IPS-11a (cell line): Measurements from ENCODE around the gene CIPC.
A peak's percentile ranks its signal among the peaks of the same experiment; 100 is the strongest.

Experiments used
- H3K4me3 ChIP-seq: one replicate; pipeline ENCODE4 v1.5.1; 2013; ENCODE audit warnings: low read depth, low read length, control low read depth

The CIPC gene

DNA sequence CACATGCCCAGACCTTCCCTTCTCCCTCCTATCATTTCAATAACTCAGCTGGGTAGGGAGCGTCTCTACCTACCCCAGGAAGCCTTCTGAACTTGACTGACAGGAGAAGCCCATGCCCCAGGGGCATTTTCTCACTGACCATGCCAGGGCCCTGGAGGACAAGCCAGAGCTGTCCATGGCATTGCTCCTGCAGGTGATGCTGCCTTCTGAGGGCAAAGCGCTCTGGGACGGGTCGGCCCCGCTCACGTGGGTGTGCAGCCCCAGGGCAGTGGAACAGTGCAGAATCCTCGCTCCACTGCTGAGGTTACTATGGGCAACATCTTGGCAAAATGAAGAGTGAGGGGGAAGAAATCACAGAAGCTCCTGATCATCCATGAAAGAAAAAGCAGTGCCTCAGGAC, 28.5 kb upstream of the CIPC start:
- H3K4me3 ChIP-seq, result no peak overlapping the region

DNA sequence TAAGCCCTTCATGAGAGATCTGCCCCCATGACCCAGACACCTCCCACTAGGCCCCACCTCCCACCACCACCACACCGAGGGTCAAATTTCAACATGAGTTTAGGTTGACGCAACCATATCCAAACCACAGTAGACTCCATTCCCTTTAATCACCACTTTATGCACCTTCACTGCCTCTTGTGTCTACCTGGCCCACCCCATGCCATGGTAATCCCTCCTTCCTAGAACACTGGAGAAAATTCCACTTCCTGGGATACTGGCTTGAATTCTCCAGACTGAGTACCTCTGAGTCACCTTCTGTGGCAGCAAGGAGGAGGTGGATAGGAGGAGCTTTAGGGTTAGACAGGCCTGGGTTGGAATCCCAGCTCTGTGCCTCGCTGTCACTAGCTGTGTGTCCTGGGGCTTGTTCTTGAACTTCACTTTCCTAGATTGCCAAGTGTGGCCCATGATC, 26.1 kb upstream of the CIPC start:
- H3K4me3 ChIP-seq, result no peak overlapping the region

DNA sequence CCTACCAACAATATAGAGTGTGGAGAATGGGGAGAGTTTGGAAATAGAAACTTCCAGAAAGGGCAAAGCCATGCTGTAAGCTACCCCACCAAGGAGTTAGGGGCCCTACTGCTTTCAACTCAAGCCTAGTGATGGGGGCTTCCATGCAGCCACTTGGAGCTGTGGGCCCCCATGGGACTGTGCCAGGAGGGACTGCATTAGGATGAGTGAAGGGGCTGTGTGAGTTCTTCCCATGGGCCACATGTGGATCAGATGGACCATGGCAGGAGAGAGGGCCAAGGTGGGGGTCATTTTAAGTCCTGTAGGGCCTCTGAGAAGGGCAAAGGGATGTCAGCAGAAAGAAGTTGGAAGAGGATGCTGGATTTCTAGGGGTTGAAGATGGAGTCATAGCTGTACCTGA, 23.1 kb upstream of the CIPC start:
- H3K4me3 ChIP-seq, result no peak overlapping the region

DNA sequence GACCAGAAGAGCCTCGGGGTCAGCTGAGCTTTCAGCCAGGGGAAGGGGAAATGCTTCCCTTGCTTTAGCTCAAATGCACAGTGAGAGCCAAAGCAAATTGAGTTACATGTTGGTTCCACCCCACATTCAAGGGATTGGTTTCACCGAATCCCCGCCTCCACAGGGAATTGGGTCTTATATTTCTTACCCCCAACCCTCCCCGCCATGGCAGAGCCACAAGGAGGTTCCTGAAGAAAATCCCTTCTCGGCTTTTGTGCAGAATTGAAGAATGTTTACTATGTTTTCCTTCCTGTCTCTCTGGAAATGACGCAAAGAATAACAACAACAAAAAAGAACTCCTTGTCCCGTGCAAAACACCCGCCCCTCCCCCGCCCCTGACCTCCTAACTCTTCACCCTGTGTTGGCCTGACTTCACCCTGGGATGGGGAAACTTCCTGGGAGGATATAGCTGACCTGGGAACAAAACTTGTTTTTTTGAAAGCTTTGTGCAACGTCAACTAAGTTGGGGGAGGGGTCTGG, 21.9 kb upstream of the CIPC start:
- no peak overlapping the region for H3K4me3 ChIP-seq

DNA sequence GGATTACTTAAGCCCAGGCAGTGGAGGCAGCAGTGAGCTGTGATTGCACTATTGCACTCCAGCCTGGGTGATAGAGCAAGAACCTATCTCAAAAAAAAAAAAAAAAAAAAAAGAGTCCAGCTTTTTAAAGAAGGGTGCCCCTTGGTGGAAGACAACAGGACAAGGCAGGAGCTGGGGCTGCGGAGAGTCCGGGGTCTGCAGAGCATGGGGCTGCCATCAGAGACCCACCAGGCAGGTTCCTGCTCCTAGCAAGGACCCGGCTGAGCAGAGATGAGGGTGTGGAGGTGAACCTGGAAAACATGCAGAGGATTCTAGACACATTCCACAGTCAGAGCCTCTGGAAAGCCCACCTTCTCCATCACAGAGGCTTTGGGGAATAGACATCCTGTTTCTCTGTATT, 21.0 kb upstream of the CIPC start:
- H3K4me3 ChIP-seq, result no peak overlapping the region

DNA sequence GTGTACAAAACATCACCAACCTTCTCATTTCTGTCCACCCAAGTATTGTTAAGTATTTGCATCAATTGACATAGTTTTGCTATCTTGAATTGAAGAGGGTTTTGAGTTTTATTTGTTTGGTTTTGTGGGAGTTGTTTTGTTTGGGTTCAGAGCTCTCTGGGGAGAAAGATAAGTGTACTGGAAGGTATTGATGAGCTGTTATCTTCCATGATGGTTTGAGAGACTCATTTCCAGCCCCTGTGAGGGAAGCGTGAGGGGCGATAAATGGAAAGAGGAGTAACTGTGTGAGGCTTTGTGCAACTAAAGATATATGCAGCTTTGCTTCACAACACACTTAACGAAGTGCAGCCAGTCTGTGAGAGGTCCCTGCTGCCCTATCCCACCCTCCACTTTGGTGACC, 15.7 kb upstream of the CIPC start:
- no peak overlapping the region for H3K4me3 ChIP-seq

DNA sequence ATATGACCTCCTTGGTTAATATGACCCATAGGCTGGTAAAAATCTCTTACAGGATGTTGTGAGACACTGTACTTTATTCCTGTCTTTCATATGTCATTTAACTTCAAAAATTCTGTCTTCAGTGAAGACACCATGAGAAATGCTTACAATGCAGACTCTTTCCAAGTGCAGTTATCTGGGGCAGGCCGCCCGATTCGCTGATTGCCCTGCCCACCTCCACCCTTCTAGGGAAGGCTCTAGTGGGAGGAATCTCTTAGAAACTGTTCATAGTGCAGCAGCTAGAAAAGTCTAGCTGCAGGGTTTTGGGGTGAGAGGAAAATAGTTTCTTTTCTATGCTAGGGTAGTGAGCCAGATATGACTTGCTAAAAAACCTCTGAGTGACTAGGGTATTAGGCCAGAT, 15.0 kb upstream of the CIPC start:
- H3K4me3 ChIP-seq, result no peak overlapping the region

DNA sequence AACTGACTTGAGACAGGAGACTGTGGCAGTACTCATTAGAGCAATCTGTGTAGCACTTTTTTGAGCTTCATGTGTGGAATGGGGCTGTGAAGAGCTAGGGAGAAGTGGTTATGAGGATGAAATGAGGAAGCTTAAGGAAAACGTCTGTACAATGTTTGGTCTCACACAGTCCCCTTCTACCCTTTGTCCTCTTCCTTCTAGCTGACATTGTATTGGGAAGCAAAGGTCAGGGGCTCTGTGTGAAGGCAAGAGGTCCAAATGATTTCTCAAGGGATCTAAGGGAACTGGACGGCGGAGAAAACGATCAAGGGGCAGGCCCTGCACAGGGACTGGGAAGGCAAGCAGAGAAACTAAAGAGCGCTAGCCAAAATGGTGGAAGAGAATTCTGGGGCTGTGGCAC, 13.1 kb upstream of the CIPC start:
- H3K4me3 ChIP-seq, result no peak overlapping the region

DNA sequence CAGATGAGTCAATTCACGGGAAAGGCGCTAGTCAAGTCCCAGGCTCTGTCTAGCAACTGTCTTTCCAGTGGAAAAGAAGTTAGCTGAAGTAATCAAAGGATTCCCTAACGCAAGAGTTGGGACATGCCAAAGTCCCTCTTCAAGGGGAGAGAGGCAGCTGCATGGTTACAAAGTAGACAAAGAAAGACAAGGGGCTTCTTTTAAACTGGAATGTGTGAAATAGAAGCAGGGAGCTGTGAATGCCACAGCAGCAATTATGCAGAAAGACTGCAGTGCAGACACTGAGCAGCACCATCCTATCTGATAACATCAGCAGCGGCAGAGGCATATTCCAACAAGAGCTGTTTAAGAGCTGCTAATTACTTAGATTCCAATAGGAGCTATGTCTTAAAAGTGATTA, 12.5 kb upstream of the CIPC start:
- no peak overlapping the region for H3K4me3 ChIP-seq

DNA sequence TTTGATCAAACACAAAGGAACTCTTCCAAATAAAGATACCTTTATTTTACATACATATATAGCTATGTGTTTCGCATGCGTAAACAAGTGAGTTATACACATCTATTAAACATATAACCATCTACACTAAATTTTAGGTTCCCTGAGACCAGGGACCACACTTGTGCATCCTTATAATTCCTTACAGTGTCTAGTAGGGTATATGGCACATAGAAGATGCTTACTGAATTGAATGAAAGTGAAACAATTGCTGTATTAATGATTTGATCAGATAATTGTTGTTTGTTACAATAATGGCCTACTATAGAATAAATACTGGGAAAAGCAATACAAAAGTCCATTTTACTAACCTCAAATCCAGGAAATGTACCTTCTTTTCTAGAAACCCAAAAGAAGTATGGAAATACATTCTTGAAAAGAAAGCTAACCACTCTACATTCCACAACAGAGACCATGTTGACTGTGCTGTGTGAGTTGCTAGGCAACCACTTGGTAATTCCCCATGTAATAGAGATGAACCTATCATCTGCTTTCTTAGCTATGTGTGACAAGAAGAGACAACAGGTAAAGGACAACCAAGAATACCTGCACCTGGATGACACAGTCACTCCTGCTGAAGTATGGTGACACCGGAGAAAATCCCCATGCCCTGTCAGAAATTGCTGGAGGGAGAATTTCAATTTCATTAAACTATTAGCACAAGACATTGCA, 11.9 kb upstream of the CIPC start:
- H3K4me3 ChIP-seq, result no peak overlapping the region

DNA sequence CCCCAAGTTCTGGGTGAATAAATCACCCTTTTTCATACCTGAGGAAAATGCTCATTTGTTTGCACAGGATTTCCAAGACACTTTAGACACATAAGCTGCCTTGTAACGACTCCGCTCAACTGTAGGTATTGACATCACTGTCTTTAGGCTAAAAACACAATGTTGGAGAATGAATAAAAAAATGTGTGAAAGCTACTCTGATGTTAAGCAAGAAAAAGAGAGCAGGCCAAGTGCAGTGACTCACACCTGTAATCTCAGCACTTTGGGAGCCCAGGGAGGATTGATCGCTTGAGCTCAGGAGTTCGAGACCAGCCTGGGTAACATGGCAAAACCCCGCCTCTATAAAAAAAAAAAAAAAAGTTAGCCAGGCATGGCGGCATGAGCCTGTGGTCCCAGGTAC, 11.1 kb upstream of the CIPC start:
- no peak overlapping the region for H3K4me3 ChIP-seq

DNA sequence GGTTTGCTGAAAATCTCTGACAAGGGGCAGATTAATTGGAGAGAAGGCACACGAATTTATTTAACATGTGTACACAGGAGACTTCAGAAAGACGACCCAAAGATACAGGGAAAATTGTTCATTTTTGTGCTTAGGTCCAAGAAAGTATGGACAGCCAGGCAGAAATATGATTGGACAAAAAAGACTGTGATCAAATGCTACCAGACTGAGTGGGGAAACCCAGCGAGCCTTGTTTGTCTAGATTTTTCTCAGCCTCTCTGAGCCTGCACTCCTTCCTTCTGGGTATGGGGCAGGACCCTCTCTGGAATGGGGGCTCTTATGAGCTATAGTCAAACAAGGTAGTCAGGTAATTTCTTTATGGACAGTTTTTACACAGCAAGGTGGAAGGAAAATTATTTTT, 10.4 kb upstream of the CIPC start:
- no peak overlapping the region for H3K4me3 ChIP-seq

DNA sequence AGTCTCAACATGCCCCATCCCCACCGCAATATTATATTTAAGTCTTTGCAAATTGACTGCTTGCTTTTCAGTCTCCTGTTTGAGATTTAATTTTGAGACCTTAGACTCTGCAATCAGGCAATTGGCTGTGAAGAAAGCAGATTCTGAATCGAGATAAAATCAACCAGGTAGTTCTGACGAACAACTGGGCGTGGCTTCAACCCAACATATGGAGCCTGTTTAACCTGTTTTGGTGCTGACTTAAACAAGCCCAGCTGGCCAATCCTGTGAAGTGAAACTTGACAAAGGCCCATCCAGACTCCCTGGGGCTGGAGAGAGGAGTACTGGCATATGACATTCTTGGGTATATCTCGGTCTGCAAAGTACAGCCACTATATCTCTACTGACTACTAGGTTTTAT, 9.8 kb upstream of the CIPC start:
- no peak overlapping the region for H3K4me3 ChIP-seq

DNA sequence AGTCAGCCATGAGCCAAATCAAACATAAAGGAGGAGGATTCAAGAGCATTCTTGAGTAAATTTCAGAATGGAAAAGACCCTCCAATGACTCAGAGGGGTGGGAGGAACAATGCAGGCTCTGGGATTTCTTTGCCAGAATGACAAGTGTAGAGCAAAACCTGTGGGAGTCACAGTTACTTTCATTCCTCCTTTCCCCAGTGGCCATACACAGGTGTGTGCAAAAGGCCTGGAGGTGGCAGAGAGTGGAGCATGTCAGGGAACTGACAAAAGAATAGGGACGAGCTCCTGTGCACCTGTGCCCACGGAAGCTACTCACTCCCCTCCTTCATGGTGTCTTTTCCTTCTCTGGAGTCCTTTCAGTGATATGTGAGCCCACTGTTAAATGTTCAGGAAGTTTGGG, 9.4 kb upstream of the CIPC start:
- H3K4me3 ChIP-seq, result no peak overlapping the region

DNA sequence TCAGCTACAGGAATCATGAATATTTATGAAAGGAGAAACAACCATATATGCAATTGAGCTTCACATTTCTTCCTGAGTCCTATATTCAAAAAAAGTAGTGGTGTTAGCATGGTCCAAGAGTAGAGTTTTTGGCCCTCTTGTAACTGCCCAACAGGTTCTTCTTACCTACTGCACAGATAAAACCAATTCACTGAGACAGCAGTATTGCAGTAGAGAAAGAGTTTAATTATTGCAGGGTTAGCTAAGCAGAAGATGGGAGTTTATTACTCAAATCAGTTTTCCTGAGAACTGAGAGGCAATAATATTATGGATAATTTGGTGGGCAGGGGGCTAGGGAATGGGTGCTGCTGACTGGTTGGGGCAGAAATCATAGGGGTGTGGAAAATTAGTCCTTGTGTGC, 6.5 kb upstream of the CIPC start:
- no peak overlapping the region for H3K4me3 ChIP-seq

DNA sequence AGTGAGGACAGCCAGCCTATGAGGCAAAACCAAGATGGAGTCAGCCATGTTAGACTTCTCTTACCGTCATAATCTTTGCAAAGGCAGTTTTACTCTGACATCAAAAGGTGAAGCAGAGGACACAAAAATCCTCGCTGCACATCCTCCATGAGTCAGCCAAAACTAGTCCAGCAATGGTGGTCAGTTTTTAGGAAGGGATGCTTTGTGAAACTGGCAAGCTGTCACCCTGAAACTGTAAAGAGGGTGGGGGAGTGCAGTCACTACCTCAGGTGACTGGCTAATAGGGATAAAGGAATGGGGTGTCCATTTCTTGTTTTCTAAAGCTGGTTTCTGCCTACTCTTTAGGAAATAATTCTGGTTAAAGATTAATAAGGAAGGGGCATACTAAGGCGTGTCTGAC, 5.4 kb upstream of the CIPC start:
- no peak overlapping the region for H3K4me3 ChIP-seq

DNA sequence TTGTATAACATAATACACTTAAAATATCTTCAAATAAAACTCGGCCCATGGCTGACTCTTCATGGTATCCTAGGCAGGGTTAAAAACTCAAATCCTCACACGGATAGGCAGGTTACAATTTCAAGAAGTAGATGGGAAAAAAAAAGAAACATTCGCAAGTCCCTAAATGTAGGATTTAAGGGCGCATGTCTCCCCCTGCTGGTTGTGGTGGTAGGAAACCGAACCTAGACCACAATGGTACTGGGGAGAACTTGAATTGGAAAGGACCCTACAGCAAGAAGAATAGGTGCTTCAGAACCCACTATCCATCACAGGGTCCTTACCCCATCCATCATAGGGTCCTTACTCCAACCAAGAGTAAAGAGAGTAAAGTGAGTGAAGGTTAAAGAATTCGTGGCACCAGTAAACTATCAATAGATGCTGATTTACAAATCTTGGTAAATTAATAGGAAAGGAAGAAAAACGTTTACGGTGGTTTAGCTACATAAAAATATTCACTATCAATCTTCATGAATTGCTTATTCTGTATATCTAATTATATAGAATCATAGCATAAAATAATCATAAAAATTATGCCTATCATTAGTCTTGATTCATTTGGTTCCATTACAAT, 3.3 kb upstream of the CIPC start:
- no peak overlapping the region for H3K4me3 ChIP-seq

DNA sequence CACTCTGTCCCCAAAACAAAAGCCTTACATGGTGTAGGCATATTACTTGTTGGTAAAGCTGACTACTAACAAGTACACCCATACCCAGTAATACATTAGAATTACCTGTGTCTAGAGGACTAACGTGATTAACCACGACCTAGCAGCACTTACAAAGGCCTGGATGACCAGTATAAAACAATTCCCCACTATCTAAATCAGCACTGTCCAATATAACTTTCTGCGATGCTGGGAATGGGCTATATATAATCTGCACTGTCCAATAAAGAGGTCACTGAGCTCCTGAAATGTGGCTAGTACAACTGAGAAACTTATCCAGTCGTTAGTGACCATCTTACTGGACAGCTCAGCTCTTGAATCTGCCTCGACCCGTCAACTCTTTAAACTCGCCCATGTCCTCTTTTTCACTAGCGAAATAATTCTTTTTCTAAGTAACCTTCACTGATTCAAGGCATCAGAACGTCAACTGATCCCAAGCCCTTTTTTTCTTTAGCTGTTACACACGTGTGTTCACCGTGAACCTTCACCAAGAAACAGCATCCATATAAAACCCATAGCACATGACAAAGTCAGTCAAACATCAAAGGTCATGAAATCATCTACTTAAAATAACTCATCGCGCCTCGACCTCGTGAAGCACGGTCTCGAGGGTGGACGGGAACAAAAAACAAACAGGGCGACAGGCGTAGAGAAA, 905 bp upstream of the CIPC start:
- H3K4me3 ChIP-seq, result peak overlapping the region; percentile 94

DNA sequence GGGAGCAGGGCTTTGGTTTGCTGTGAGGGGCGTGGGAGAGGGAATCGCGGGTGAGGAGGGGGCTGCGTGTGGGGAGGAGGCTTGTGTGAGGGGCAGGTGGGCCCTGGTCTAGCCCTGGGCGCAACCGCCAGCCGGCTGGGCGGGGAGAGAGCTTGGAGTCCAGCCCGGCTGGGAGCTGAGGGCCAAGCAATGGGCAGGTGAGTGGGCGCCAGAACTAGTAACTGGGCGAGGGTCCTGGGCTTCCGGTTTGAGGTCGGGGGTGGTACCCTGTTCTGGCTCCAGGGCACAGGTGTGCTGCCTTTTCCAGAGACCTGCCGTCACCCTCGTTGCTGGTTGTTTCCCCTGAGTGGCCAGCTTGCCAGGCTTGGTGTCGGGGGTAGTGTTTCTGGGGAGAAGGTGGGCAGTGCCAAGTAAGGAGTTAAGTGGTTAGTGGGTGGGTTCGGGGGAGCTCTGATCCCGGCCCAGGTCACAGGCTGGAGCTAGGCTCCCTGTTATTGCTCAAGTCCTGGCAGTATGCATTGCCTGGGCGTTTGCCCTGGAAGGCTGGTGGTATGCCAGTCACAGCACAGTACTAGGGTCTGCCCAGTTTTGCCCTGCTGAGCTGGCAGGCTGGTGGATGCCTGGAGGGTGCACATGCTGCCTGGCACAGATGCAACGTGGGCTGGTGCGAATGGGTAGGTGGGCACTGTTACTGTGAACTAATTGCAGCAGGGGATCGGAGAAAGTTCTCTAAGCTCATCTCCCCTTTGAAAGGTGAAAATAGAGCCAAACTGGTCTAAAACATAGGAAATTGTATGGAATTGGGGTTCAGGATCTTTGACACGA, 683 bp downstream of the CIPC start:
- H3K4me3 ChIP-seq, result peak overlapping the region; percentile 96

DNA sequence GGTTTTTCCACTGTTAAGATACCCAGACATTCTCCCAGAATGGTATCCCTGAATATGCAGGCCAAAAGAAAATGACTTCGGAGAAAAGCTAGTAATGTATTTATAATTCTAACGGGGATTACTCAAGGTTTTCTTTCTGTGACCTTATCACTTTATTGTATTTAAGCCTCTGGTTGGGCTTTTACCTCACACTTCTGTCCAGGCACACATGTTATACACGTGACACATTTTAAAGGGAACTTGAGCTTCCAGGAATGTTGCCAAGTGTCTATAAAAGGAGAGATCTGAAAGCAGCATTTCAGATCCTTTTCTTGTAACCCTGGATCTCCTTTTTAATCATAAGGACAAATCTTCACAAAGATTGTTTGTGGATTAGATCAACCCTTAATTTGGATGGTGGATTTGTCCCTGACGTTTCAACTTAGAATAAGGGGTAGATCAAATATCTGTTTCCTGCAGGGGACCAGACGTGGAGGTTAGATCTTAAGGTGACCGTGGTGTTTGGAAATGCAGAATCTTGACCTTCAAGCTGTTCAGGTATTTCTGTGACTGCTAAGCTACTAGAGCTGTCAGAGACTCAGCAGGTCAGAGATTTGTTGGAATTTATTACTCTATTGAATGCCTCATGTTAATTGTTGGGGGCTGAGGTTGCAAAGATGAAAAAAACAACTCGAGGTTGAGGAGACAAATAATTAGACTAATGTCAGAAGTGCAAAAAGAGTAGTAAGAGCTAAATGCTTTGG, 1.5 kb downstream of the CIPC start:
- H3K4me3 ChIP-seq, result no peak overlapping the region

DNA sequence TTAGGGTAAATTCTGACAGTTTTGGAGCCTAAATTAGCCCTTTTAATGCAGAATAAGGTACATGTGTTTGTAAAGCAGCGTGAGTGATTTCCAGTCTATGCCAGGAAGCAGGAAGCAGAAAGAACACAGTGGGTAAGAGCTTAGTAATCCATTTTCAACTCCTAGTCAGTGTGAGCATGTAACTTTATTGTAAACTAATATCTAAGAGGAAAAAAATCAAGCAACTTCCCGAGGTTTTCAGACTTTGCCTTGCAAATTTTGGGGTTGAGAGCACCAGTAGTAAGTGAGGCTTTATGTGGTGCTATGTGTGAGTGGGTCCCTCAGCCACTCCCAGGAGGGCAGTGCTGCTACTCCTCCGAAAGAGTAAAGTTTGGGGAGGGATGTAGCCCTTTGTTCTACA, 2.9 kb downstream of the CIPC start:
- H3K4me3 ChIP-seq, result no peak overlapping the region
